Smooth muscle cell (in vitro differentiated cells): ENCODE measurements around the gene TLE6. TPM values are rescaled to one million over a fixed set of nuclear protein-coding genes. Genes with fewer than 3 reads are reported as not detected.
A peak's percentile ranks its signal among the peaks of the same experiment; 100 is the strongest.
"Not testable (repeated sequence)": the region's sequence is repeated elsewhere in the genome, so short reads cannot be mapped to it uniquely, and the experiment has no call there.

Source experiments
- DNase-seq: peaks from one replicate; lab custom pipeline; 2025; ENCODE audit not compliant: unreplicated experiment; lab: John Stamatoyannopoulos, UW
- H2AFZ ChIP-seq: fragments of 200-600 bp; sonication (generic); 2 replicates; pipeline ENCODE4 v1.6.0; 2016; ENCODE audit warnings: antibody characterized with exemption, low read depth, mild to moderate bottlenecking
- H3F3A ChIP-seq: fragments of 200-600 bp; sonication (generic); 2 replicates; pipeline ENCODE4 v1.6.0; 2017; ENCODE audit warnings: antibody characterized with exemption, low read depth
- H3K27ac ChIP-seq: fragments of 200-600 bp; sonication (generic); 2 replicates; pipeline ENCODE4 v1.5.1; 2016; ENCODE audit warnings: low read depth, mild to moderate bottlenecking
- H3K27me3 ChIP-seq: fragments of 200-600 bp; sonication (generic); 2 replicates; pipeline ENCODE4 v1.6.1; 2016; ENCODE audit warnings: low read depth, mild to moderate bottlenecking
- H3K36me3 ChIP-seq: fragments of 200-600 bp; sonication (generic); 2 replicates; pipeline ENCODE4 v1.5.1; 2016; ENCODE audit warnings: low read depth
- H3K4me1 ChIP-seq: fragments of 200-600 bp; sonication (generic); 2 replicates; pipeline ENCODE4 v1.5.1; 2016; ENCODE audit warnings: low read depth
- H3K4me2 ChIP-seq: fragments of 200-600 bp; sonication (generic); 2 replicates; pipeline ENCODE4 v1.6.0; 2016; ENCODE audit warnings: mild to moderate bottlenecking
- H3K4me3 ChIP-seq: fragments of 200-600 bp; sonication (generic); 2 replicates; pipeline ENCODE4 v1.5.1; 2016; ENCODE audit warnings: mild to moderate bottlenecking
- H3K79me2 ChIP-seq: fragments of 200-600 bp; sonication (generic); 2 replicates; pipeline ENCODE4 v1.6.0; 2016; ENCODE audit warnings: low read depth, mild to moderate bottlenecking
- H3K9ac ChIP-seq: fragments of 200-600 bp; sonication (generic); 2 replicates; pipeline ENCODE4 v1.6.0; 2016; ENCODE audit warnings: low read depth
- H3K9me3 ChIP-seq: fragments of 200-600 bp; sonication (generic); replicated peaks from 2 replicates; pipeline ENCODE4 v1.5.1; 2016; ENCODE audit warnings: low read depth
- H4K20me1 ChIP-seq: fragments of 200-600 bp; sonication (generic); 2 replicates; pipeline ENCODE4 v1.6.0; 2016; ENCODE audit warnings: low read depth
- CTCF ChIP-seq: fragments of 200-600 bp; sonication (generic); IDR thresholded peaks from 2 replicates; pipeline ENCODE4 v1.5.1; 2017; ENCODE audit warnings: borderline replicate concordance, mild to moderate bottlenecking, antibody characterized with exemption; ENCODE audit not compliant: insufficient read depth, poor library complexity, severe bottlenecking
- WGBS: methylation state at CpG from one replicate; pipeline ENCODE4 v1.1.7; 2016; ENCODE audit warnings: low lambda C conversion rate; 5-methylcytosine and 5-hydroxymethylcytosine counted together
- polyA plus RNA-seq: library from polyadenylated mRNA; unstranded; fragments of >200 nt; fragmentation: Nextera tagmentation; extraction: Ambion mirVana; gene quantifications from 2 replicates; pipeline ENCODE4 v1.2.1, GENCODE V29; 2016
- total RNA-seq: library from RNA; depleted of rRNA; stranded (reverse); fragments of >200 nt; gene quantifications from 2 replicates; pipeline ENCODE4 v1.2.3, GENCODE V29; 2014

The TLE6 gene
- total RNA-seq (0.27 and 4.1 TPM in 2 replicates), polyA plus RNA-seq (0.70 and 3.2 TPM in 2 replicates)

- WGBS, result 2% methylated on average over 33 of the region's 51 CpGs
- Histone ChIP-seq H3K27me3 (no peaks in the 10 kb centered on the region), H3K79me2 (no peaks in the 10 kb centered on the region), H3K9ac (no peak within 1 kb of the TSS), H3K4me1 (peaks cover 13% of the 10 kb centered on the region), H3K9me3 (no peaks in the 10 kb centered on the region), H4K20me1 (no peaks in the 10 kb centered on the region), H3K36me3 (no peaks in the 10 kb centered on the region), H2AFZ (peak within 1 kb of the TSS; percentile 83), H3K27ac (no peak within 1 kb of the TSS), H3K4me3 (peak within 1 kb of the TSS; percentile 61), H3K4me2 (peak within 1 kb of the TSS; percentile 88), H3F3A (peaks cover 6% of the 10 kb centered on the region)
- peak; percentile 60 for DNase-seq
- no peak for TF ChIP-seq CTCF
Observed at GRCh38 chr19:2977001-2977745, at the start of gene TLE6. Gene TLE6, plus strand, starts transcription at chr19:2977564. Its CDS starts 670 bp downstream, at chr19:2978234.

GRCh38 chr19:2933490-2933910 lies 43.9 kb upstream of the TLE6 start:
- Histone ChIP-seq H3F3A (no peaks in the 10 kb centered on the region), H3K27me3 (no peaks in the 10 kb centered on the region), H3K27ac (no peak overlapping the region), H2AFZ (no peak overlapping the region), H3K4me1 (no peaks in the 10 kb centered on the region), H3K4me2 (no peak overlapping the region), H3K9ac (no peak overlapping the region), H3K4me3 (no peak overlapping the region), H3K79me2 (no peaks in the 10 kb centered on the region), H3K36me3 (peaks cover 36% of the 10 kb centered on the region), H3K9me3 (peaks cover 27% of the 10 kb centered on the region), H4K20me1 (no peaks in the 10 kb centered on the region)
- no peak for DNase-seq
- WGBS, result 96% methylated on average over 18 of the region's 18 CpGs
- TF ChIP-seq CTCF, result no peak

GRCh38 chr19:2935863-2936262 lies 41.5 kb upstream of the TLE6 start:
- H3F3A ChIP-seq, H3K27ac ChIP-seq, H4K20me1 ChIP-seq, H3K79me2 ChIP-seq, H3K4me1 ChIP-seq, H3K4me2 ChIP-seq, H3K9ac ChIP-seq, H2AFZ ChIP-seq, DNase-seq, H3K4me3 ChIP-seq, H3K27me3 ChIP-seq: not testable (repeated sequence)
- Histone ChIP-seq H3K36me3 (peaks cover 41% of the 10 kb centered on the region), H3K9me3 (peaks cover 27% of the 10 kb centered on the region)
- 97% methylated on average over 4 of the region's 4 CpGs for WGBS

GRCh38 chr19:2942928-2943640 lies 34.3 kb upstream of the TLE6 start:
- peaks cover 3% of the 10 kb centered on the region for H3K4me1 ChIP-seq
- TF ChIP-seq CTCF, result no peak
- H3F3A ChIP-seq, result no peaks in the 10 kb centered on the region
- no peak overlapping the region for H3K4me2 ChIP-seq
- no peak overlapping the region for H2AFZ ChIP-seq
- H3K36me3 ChIP-seq, result peaks cover 5% of the 10 kb centered on the region
- no peak for DNase-seq
- no peak overlapping the region for H3K27ac ChIP-seq
- no peaks in the 10 kb centered on the region for H3K9me3 ChIP-seq
- no peak overlapping the region for H3K4me3 ChIP-seq
- H3K9ac ChIP-seq, result no peak overlapping the region
- 92% methylated on average over 14 of the region's 14 CpGs for whole genome bisulfite sequencing
- H3K79me2 ChIP-seq, result peaks cover 7% of the 10 kb centered on the region
- H4K20me1 ChIP-seq, result no peaks in the 10 kb centered on the region
- H3K27me3 ChIP-seq, result no peaks in the 10 kb centered on the region
